Stimulated activated naive B cell treated with anti-CD40 and anti-IgM and Interleukin-4, amounts not matched to agents 10 μg/mL and 1 μg/mL and 100 μg/mL, for 72 hours (primary cell): ENCODE data around the gene EPHA8.

Experiments used
- ATAC-seq, 2 donors: fragments of 150-1000 bp; cut with Tn5 transposase; replicated peaks; 2 replicates each; pipeline ENCODE4 v1.10.0; 2021; ENCODE audit warnings: moderate library complexity in 1 of 2
- DNase-seq: peaks from one replicate; pipeline ENCODE4 v3.0.0; 2021
- H3K27ac Mint-ChIP-seq: one replicate; pipeline ENCODE4 v1.8.0; 2022; ENCODE audit warnings: mild to moderate bottlenecking, mixed read lengths
- H3K27me3 Mint-ChIP-seq, 2 donors: one replicate each; pipeline ENCODE4 v1.8.0; 2022; ENCODE audit warnings: mixed read lengths in 2 of 2
- H3K36me3 Mint-ChIP-seq, 2 donors: one replicate each; pipeline ENCODE4 v1.8.0; 2022; ENCODE audit warnings: mixed read lengths in 2 of 2, mild to moderate bottlenecking in 1 of 2
- H3K4me1 Mint-ChIP-seq, 2 donors: one replicate each; pipeline ENCODE4 v1.8.0; 2022; ENCODE audit warnings: mixed read lengths in 2 of 2, mild to moderate bottlenecking in 1 of 2
- H3K4me3 Mint-ChIP-seq, 2 donors: one replicate each; pipeline ENCODE4 v1.8.0; 2022; ENCODE audit warnings: mild to moderate bottlenecking in 2 of 2, mixed read lengths in 2 of 2, moderate library complexity in 1 of 2
- H3K9me3 Mint-ChIP-seq, 2 donors: one replicate each; pipeline ENCODE4 v1.8.0; 2022; ENCODE audit warnings: mixed read lengths in 2 of 2, mild to moderate bottlenecking in 1 of 2

EPHA8 gene

GRCh38 chr1:22567197-22567596, 3.9 kb downstream of the EPHA8 start:
- no peaks in the 10 kb centered on the region for H3K36me3 Mint-ChIP-seq
- peaks cover 35 to 42% of the 10 kb centered on the region in 2 donors for H3K27me3 Mint-ChIP-seq
- no peak for DNase-seq
- no peak for ATAC-seq
- no peaks in the 10 kb centered on the region for H3K9me3 Mint-ChIP-seq
- peaks cover 8 to 12% of the 10 kb centered on the region in 2 donors for H3K4me1 Mint-ChIP-seq
- no peak overlapping the region for H3K27ac Mint-ChIP-seq
- no peak overlapping the region for H3K4me3 Mint-ChIP-seq

- no peak overlapping the region for H3K4me3 Mint-ChIP-seq
Measured at GRCh38 chr1:22567994-22568393, 4.7 kb downstream of the EPHA8 start.

GRCh38 chr1:22569269-22569668, 6.0 kb downstream of the EPHA8 start:
- no peaks in the 10 kb centered on the region for H3K36me3 Mint-ChIP-seq
- no peak overlapping the region for H3K27ac Mint-ChIP-seq
- H3K4me1 Mint-ChIP-seq: no peaks in the 10 kb centered on the region
- H3K9me3 Mint-ChIP-seq: no peaks in the 10 kb centered on the region
- ATAC-seq (no peak), DNase-seq (no peak)
- no peak overlapping the region for H3K4me3 Mint-ChIP-seq
- H3K27me3 Mint-ChIP-seq: peaks cover 24 to 30% of the 10 kb centered on the region in 2 donors

More at GRCh38 chr1:22567994-22568393, 4.7 kb downstream of the EPHA8 start:
- Mint-ChIP-seq H3K27me3 (peaks cover 31 to 40% of the 10 kb centered on the region in 2 donors), H3K27ac (no peak overlapping the region), H3K4me1 (peaks cover 5 to 8% of the 10 kb centered on the region in 2 donors), H3K9me3 (no peaks in the 10 kb centered on the region), H3K36me3 (no peaks in the 10 kb centered on the region)
- no peak for ATAC-seq
- DNase-seq: no peak

- H3K4me3 Mint-ChIP-seq: no peak overlapping the region
- no peak for DNase-seq
- no peak for ATAC-seq
- H3K36me3 Mint-ChIP-seq: no peaks in the 10 kb centered on the region
- H3K27ac Mint-ChIP-seq: no peak overlapping the region
- H3K4me1 Mint-ChIP-seq: no peaks in the 10 kb centered on the region
- H3K27me3 Mint-ChIP-seq: peaks cover 17 to 20% of the 10 kb centered on the region in 2 donors
- H3K9me3 Mint-ChIP-seq: no peaks in the 10 kb centered on the region
Measured at GRCh38 chr1:22570140-22570909, 7.0 kb downstream of the EPHA8 start.

- ATAC-seq (no peak), DNase-seq (no peak)
- no peaks in the 10 kb centered on the region for H3K36me3 Mint-ChIP-seq
- peaks cover 0 to 2% of the 10 kb centered on the region in 2 donors for H3K4me1 Mint-ChIP-seq
- H3K27me3 Mint-ChIP-seq: peaks cover 9 to 14% of the 10 kb centered on the region in 2 donors
- peaks cover 6 to 7% of the 10 kb centered on the region in 2 donors for H3K9me3 Mint-ChIP-seq
- H3K4me3 Mint-ChIP-seq: no peak overlapping the region
- no peak overlapping the region for H3K27ac Mint-ChIP-seq
Measured at GRCh38 chr1:22572818-22573217, 9.5 kb downstream of the EPHA8 start.

- peaks cover 9 to 14% of the 10 kb centered on the region in 2 donors for H3K27me3 Mint-ChIP-seq
- peaks cover 7% of the 10 kb centered on the region in 2 donors for H3K9me3 Mint-ChIP-seq
- H3K36me3 Mint-ChIP-seq: no peaks in the 10 kb centered on the region
- no peak overlapping the region for H3K4me3 Mint-ChIP-seq
- DNase-seq (no peak), ATAC-seq (no peak)
- H3K4me1 Mint-ChIP-seq: peaks cover 0 to 2% of the 10 kb centered on the region in 2 donors
- H3K27ac Mint-ChIP-seq: no peak overlapping the region
Measured at GRCh38 chr1:22573237-22573636, 9.9 kb downstream of the EPHA8 start.

GRCh38 chr1:22575532-22576149, 12.4 kb downstream of the EPHA8 start:
- H3K27ac Mint-ChIP-seq: no peak overlapping the region
- peaks cover 0 to 2% of the 10 kb centered on the region in 2 donors for H3K4me1 Mint-ChIP-seq
- no peak overlapping the region for H3K4me3 Mint-ChIP-seq
- ATAC-seq: no peak
- H3K36me3 Mint-ChIP-seq: no peaks in the 10 kb centered on the region
- DNase-seq: no peak
- peaks cover 7% of the 10 kb centered on the region in 2 donors for H3K9me3 Mint-ChIP-seq
- peaks cover 9 to 11% of the 10 kb centered on the region in 2 donors for H3K27me3 Mint-ChIP-seq

- peaks cover 7% of the 10 kb centered on the region in 2 donors for H3K9me3 Mint-ChIP-seq
- H3K27ac Mint-ChIP-seq: no peak overlapping the region
- H3K4me1 Mint-ChIP-seq: peaks cover 0 to 2% of the 10 kb centered on the region in 2 donors
- ATAC-seq: no peak
- peaks cover 7 to 9% of the 10 kb centered on the region in 2 donors for H3K27me3 Mint-ChIP-seq
- no peaks in the 10 kb centered on the region for H3K36me3 Mint-ChIP-seq
- no peak for DNase-seq
- no peak overlapping the region for H3K4me3 Mint-ChIP-seq
Measured at GRCh38 chr1:22576150-22576544, 12.9 kb downstream of the EPHA8 start.

GRCh38 chr1:22576617-22577016, 13.3 kb downstream of the EPHA8 start:
- no peak overlapping the region for H3K27ac Mint-ChIP-seq
- H3K4me1 Mint-ChIP-seq: peaks cover 0 to 2% of the 10 kb centered on the region in 2 donors
- no peak overlapping the region for H3K4me3 Mint-ChIP-seq
- no peak for ATAC-seq
- DNase-seq: no peak
- no peaks in the 10 kb centered on the region for H3K36me3 Mint-ChIP-seq
- H3K27me3 Mint-ChIP-seq: peaks cover 7 to 9% of the 10 kb centered on the region in 2 donors
- peaks cover 7% of the 10 kb centered on the region in 2 donors for H3K9me3 Mint-ChIP-seq

GRCh38 chr1:22578732-22579361, 15.6 kb downstream of the EPHA8 start:
- Mint-ChIP-seq H3K27me3 (peaks cover 0 to 4% of the 10 kb centered on the region in 2 donors), H3K27ac (no peak overlapping the region), H3K9me3 (peaks cover 7% of the 10 kb centered on the region in 2 donors), H3K4me1 (peaks cover 0 to 2% of the 10 kb centered on the region in 2 donors), H3K4me3 (no peak overlapping the region), H3K36me3 (no peaks in the 10 kb centered on the region)
- DNase-seq (no peak), ATAC-seq (no peak)

GRCh38 chr1:22579541-22580155, 16.4 kb downstream of the EPHA8 start:
- no peak for ATAC-seq
- Mint-ChIP-seq H3K36me3 (no peaks in the 10 kb centered on the region), H3K4me1 (peaks cover 0 to 2% of the 10 kb centered on the region in 2 donors), H3K27me3 (peaks cover 0 to 2% of the 10 kb centered on the region in 2 donors), H3K9me3 (peaks cover 7% of the 10 kb centered on the region in 2 donors), H3K27ac (no peak overlapping the region), H3K4me3 (no peak overlapping the region)
- no peak for DNase-seq

- Mint-ChIP-seq H3K9me3 (peaks cover 0 to under 1% of the 10 kb centered on the region in 2 donors), H3K36me3 (no peaks in the 10 kb centered on the region), H3K4me3 (no peak overlapping the region), H3K27ac (no peak overlapping the region), H3K4me1 (no peaks in the 10 kb centered on the region), H3K27me3 (peaks cover 0 to 5% of the 10 kb centered on the region in 2 donors)
- DNase-seq (no peak), ATAC-seq (no peak)
Measured at GRCh38 chr1:22582661-22583635, 19.7 kb downstream of the EPHA8 start.

GRCh38 chr1:22584001-22584562, 20.8 kb downstream of the EPHA8 start:
- no peak overlapping the region for H3K27ac Mint-ChIP-seq
- DNase-seq: no peak

More at GRCh38 chr1:22584001-22584562, 20.8 kb downstream of the EPHA8 start:
- Mint-ChIP-seq H3K36me3 (no peaks in the 10 kb centered on the region), H3K9me3 (no peaks in the 10 kb centered on the region), H3K4me1 (no peaks in the 10 kb centered on the region), H3K4me3 (no peak overlapping the region), H3K27me3 (peaks cover 0 to 5% of the 10 kb centered on the region in 2 donors)
- ATAC-seq: no peak
